Hematopoietic multipotent progenitor cell (in vitro differentiated cells): Measurements from ENCODE around the gene NIM1K. TPM values are rescaled to one million over a fixed set of nuclear protein-coding genes. Genes with fewer than 3 reads are reported as not detected.
A peak's percentile ranks its signal among the peaks of the same experiment; 100 is the strongest.
"Not testable (repeated sequence)": the region's sequence is repeated elsewhere in the genome, so short reads cannot be mapped to it uniquely, and the experiment has no call there.

Source experiments
- DNase-seq, 3 donors: peaks; one replicate each; pipeline ENCODE4 v3.0.0-alpha.2; 2011 to 2015; ENCODE audit warnings: low read depth in 2 of 3, low spot score in 2 of 3
- total RNA-seq: library from RNA; depleted of rRNA; stranded (reverse); fragments of >200 nt; gene quantifications from one replicate; pipeline ENCODE4 v1.2.3, GENCODE V29; 2012

NIM1K gene
- total RNA-seq, 1 donor = 0.27 TPM

GRCh38 chr5:43183101-43183500 lies 8.9 kb upstream of the NIM1K start:
- DNase-seq = not testable (repeated sequence)

GRCh38 chr5:43190755-43191603 lies 1.0 kb upstream of the NIM1K start:
- peak in 1 of 3 donors; percentile 34 for DNase-seq

GRCh38 chr5:43192558-43193180 lies 644 bp downstream of the NIM1K start:
- DNase-seq = peak in 1 of 3 donors; percentile 3

GRCh38 chr5:43193181-43193893 lies 1.3 kb downstream of the NIM1K start:
- peak in 2 of 3 donors; percentile 71 to 77 for DNase-seq

- DNase-seq = no peak
Observed at GRCh38 chr5:43193894-43194265, 1.9 kb downstream of the NIM1K start.

- DNase-seq = no peak
Observed at GRCh38 chr5:43195670-43196265, 3.7 kb downstream of the NIM1K start.

- DNase-seq = no peak
Observed at GRCh38 chr5:43197535-43197934, 5.5 kb downstream of the NIM1K start.

GRCh38 chr5:43201442-43201841 lies 9.4 kb downstream of the NIM1K start:
- not testable (repeated sequence) for DNase-seq

- no peak for DNase-seq
Observed at GRCh38 chr5:43202380-43202779, 10.4 kb downstream of the NIM1K start.

- DNase-seq = no peak
Observed at GRCh38 chr5:43203373-43203772, 11.3 kb downstream of the NIM1K start.

GRCh38 chr5:43204958-43205357 lies 12.9 kb downstream of the NIM1K start:
- no peak for DNase-seq

GRCh38 chr5:43207601-43208000 lies 15.6 kb downstream of the NIM1K start:
- no peak for DNase-seq

GRCh38 chr5:43208658-43209057 lies 16.6 kb downstream of the NIM1K start:
- DNase-seq = no peak

- DNase-seq = no peak
Observed at GRCh38 chr5:43209060-43209459, 17.0 kb downstream of the NIM1K start.

GRCh38 chr5:43209833-43210232 lies 17.8 kb downstream of the NIM1K start:
- no peak for DNase-seq

- no peak for DNase-seq
Observed at GRCh38 chr5:43210570-43210969, 18.5 kb downstream of the NIM1K start.

GRCh38 chr5:43213951-43214350 lies 21.9 kb downstream of the NIM1K start:
- DNase-seq = no peak

GRCh38 chr5:43215073-43215631 lies 23.1 kb downstream of the NIM1K start:
- DNase-seq = no peak

- no peak for DNase-seq
Observed at GRCh38 chr5:43216941-43217340, 24.9 kb downstream of the NIM1K start.

- no peak for DNase-seq
Observed at GRCh38 chr5:43219120-43219519, 27.1 kb downstream of the NIM1K start.

- no peak for DNase-seq
Observed at GRCh38 chr5:43221502-43221901, 29.5 kb downstream of the NIM1K start.
